ENCODE measurements around the gene SLC5A4. TPM values are rescaled to one million over a fixed set of nuclear protein-coding genes. Genes with fewer than 3 reads are reported as not detected.
A peak's percentile ranks its signal among the peaks of the same experiment; 100 is the strongest.
"Not testable (repeated sequence)": the region's sequence is repeated elsewhere in the genome, so short reads cannot be mapped to it uniquely, and the experiment has no call there.

SLC5A4 gene
- polyA plus RNA-seq, 1 donor (not counting 4 experiments of a cell fraction or from before 2014, with no cell fraction given) = not detected

- no peak overlapping the region for H3K27ac ChIP-seq (ENCODE audit: control insufficient read depth, insufficient read depth, low read length)
- H3K9me3 ChIP-seq (ENCODE audit: control insufficient read depth, low read depth, low read length) = no peaks in the 10 kb centered on the region
- no peaks in the 10 kb centered on the region for H4K20me1 ChIP-seq (ENCODE audit: control insufficient read depth, extremely low read depth, insufficient read depth, low read length)
- H3K9ac ChIP-seq (ENCODE audit: control insufficient read depth, extremely low read depth, insufficient read depth, low read length) = no peak overlapping the region
- H3K4me1 ChIP-seq (ENCODE audit: control insufficient read depth, extremely low read depth, insufficient read depth, low read length) = no peaks in the 10 kb centered on the region
- TF ChIP-seq EZH2 (IDR thresholded peaks at IDR 0.05; ENCODE audit: low read length) (no peak), CTCF (optimal IDR thresholded peaks at IDR 0.05 in 1 of 3, IDR thresholded peaks at IDR 0.05 in 1 of 3, conservative IDR thresholded peaks at IDR 0.05 in 1 of 3; ENCODE audit: extremely low read depth in 1 of 3, insufficient read depth in 2 of 3, low read length in 3 of 3) (peak; percentile 70 to 85 (median 82))
- no peaks in the 10 kb centered on the region for H3K79me2 ChIP-seq (ENCODE audit: control insufficient read depth, insufficient read depth, low read length)
- dilution Hi-C loops (cut with MboI; ENCODE audit: extremely low pct_ligation_motif_present, low sequenced_read_pairs) = no loop called here
- H3K4me3 ChIP-seq (ENCODE audit: control insufficient read depth in 2 of 3, extremely low read depth in 1 of 3, insufficient read depth in 2 of 3, low read depth in 1 of 3, low read length in 3 of 3) = no peak overlapping the region
- no peaks in the 10 kb centered on the region for H3K36me3 ChIP-seq (ENCODE audit: control insufficient read depth in 2 of 2, extremely low read depth in 1 of 2, insufficient read depth in 2 of 2, low read length in 2 of 2)
- H3K27me3 ChIP-seq (ENCODE audit: control insufficient read depth, extremely low read depth, insufficient read depth, low read length) = no peaks in the 10 kb centered on the region
- no peaks in the 10 kb centered on the region for H3K9me1 ChIP-seq (ENCODE audit: control insufficient read depth, extremely low read depth, insufficient read depth, low read length)
- DNase-seq (ENCODE audit: low read depth, low spot score) (no peak), FAIRE-seq (peak; percentile 79)
- H2AFZ ChIP-seq (ENCODE audit: control insufficient read depth, low read length) = no peak overlapping the region
- H3K4me2 ChIP-seq (ENCODE audit: control insufficient read depth, extremely low read depth, insufficient read depth, low read depth, low read length) = peak overlapping the region; percentile 57
Measured at GRCh38 chr22:32265882-32266767, 11.0 kb upstream of the SLC5A4 start.

- H4K20me1 ChIP-seq (ENCODE audit: control insufficient read depth, extremely low read depth, insufficient read depth, low read length); H2AFZ ChIP-seq (ENCODE audit: control insufficient read depth, low read length); H3K36me3 ChIP-seq (ENCODE audit: control insufficient read depth in 2 of 2, extremely low read depth in 1 of 2, insufficient read depth in 2 of 2, low read length in 2 of 2); H3K9me1 ChIP-seq (ENCODE audit: control insufficient read depth, extremely low read depth, insufficient read depth, low read length); H3K9me3 ChIP-seq (ENCODE audit: control insufficient read depth, low read depth, low read length); FAIRE-seq; H3K27ac ChIP-seq (ENCODE audit: control insufficient read depth, insufficient read depth, low read length); H3K9ac ChIP-seq (ENCODE audit: control insufficient read depth, extremely low read depth, insufficient read depth, low read length); H3K4me2 ChIP-seq (ENCODE audit: control insufficient read depth, extremely low read depth, insufficient read depth, low read depth, low read length); H3K4me1 ChIP-seq (ENCODE audit: control insufficient read depth, extremely low read depth, insufficient read depth, low read length); H3K79me2 ChIP-seq (ENCODE audit: control insufficient read depth, insufficient read depth, low read length); DNase-seq (ENCODE audit: low read depth, low spot score); H3K27me3 ChIP-seq (ENCODE audit: control insufficient read depth, extremely low read depth, insufficient read depth, low read length); H3K4me3 ChIP-seq (ENCODE audit: control insufficient read depth in 2 of 3, extremely low read depth in 1 of 3, insufficient read depth in 2 of 3, low read depth in 1 of 3, low read length in 3 of 3); dilution Hi-C loops (cut with MboI; ENCODE audit: extremely low pct_ligation_motif_present, low sequenced_read_pairs): not testable (repeated sequence)
Measured at GRCh38 chr22:32263678-32264077, 8.5 kb upstream of the SLC5A4 start.
